ENCODE results near the gene SGMS1. TPM values are rescaled to one million over a fixed set of nuclear protein-coding genes. Genes with fewer than 3 reads are reported as not detected.

Gene SGMS1
- total and polyA plus RNA-seq, 8 donors, result 47.0 to 58.1 (median 54.0) TPM

- ATAC-seq, result no peak
- Histone ChIP-seq H3K27ac (no peak overlapping the region), H3K36me3 (no peaks in the 10 kb centered on the region), H3K4me3 (no peak overlapping the region), H3K9me3 (no peaks in the 10 kb centered on the region), H3K27me3 (no peaks in the 10 kb centered on the region), H3K4me1 (no peaks in the 10 kb centered on the region)
- DNase-seq, result no peak
- TF ChIP-seq CTCF (IDR thresholded peaks at IDR 0.05), result no peak
- intact Hi-C loops (cut with DNase I), result no loop called here
Measured at GRCh38 chr10:50533296-50533695, 90.5 kb downstream of the SGMS1 start.

- no peaks in the 10 kb centered on the region for H3K9me3 ChIP-seq
- H3K4me3 ChIP-seq, result no peak overlapping the region
- no peak for ATAC-seq
- DNase-seq, result no peak
- intact Hi-C loops (cut with DNase I), result no loop called here
- TF ChIP-seq CTCF (IDR thresholded peaks at IDR 0.05), result no peak
- H3K36me3 ChIP-seq, result no peaks in the 10 kb centered on the region
- H3K27me3 ChIP-seq, result no peaks in the 10 kb centered on the region
- H3K27ac ChIP-seq, result no peak overlapping the region
- H3K4me1 ChIP-seq, result no peaks in the 10 kb centered on the region
Measured at GRCh38 chr10:50531388-50532077, 92.2 kb downstream of the SGMS1 start.

GRCh38 chr10:50529660-50530059 is 94.1 kb downstream of the SGMS1 start:
- no peak for TF ChIP-seq CTCF (IDR thresholded peaks at IDR 0.05)
- H3K4me3 ChIP-seq, result no peak overlapping the region
- ATAC-seq (no peak), DNase-seq (no peak)
- no peaks in the 10 kb centered on the region for H3K9me3 ChIP-seq
- intact Hi-C loops (cut with DNase I), result no loop called here
- no peaks in the 10 kb centered on the region for H3K27me3 ChIP-seq
- no peak overlapping the region for H3K27ac ChIP-seq
- no peaks in the 10 kb centered on the region for H3K4me1 ChIP-seq
- no peaks in the 10 kb centered on the region for H3K36me3 ChIP-seq

- Histone ChIP-seq H3K9me3 (no peaks in the 10 kb centered on the region), H3K27ac (no peak overlapping the region), H3K4me1 (no peaks in the 10 kb centered on the region), H3K27me3 (no peaks in the 10 kb centered on the region), H3K36me3 (no peaks in the 10 kb centered on the region), H3K4me3 (no peak overlapping the region)
- intact Hi-C loops (cut with DNase I), result no loop called here
- DNase-seq (no peak), ATAC-seq (no peak)
- TF ChIP-seq CTCF (IDR thresholded peaks at IDR 0.05), result no peak
Measured at GRCh38 chr10:50528206-50528605, 95.5 kb downstream of the SGMS1 start.

- intact Hi-C loops (cut with DNase I), result no loop called here
- no peaks in the 10 kb centered on the region for H3K9me3 ChIP-seq
- ATAC-seq, result no peak
Measured at GRCh38 chr10:50527442-50528043, 96.2 kb downstream of the SGMS1 start.

More at GRCh38 chr10:50527442-50528043, 96.2 kb downstream of the SGMS1 start:
- no peaks in the 10 kb centered on the region for H3K27me3 ChIP-seq
- H3K36me3 ChIP-seq, result no peaks in the 10 kb centered on the region
- DNase-seq, result no peak
- H3K4me3 ChIP-seq, result no peak overlapping the region
- H3K4me1 ChIP-seq, result no peaks in the 10 kb centered on the region
- no peak for TF ChIP-seq CTCF (IDR thresholded peaks at IDR 0.05)
- no peak overlapping the region for H3K27ac ChIP-seq
